Ovary (tissue), 9 donors: ENCODE results near the gene DDX59. TPM values are rescaled to one million over a fixed set of nuclear protein-coding genes. Genes with fewer than 3 reads are reported as not detected.

Experiments used
- DNase-seq, 5 donors: peaks; one replicate each; pipeline ENCODE4 v3.0.0-alpha.2; 2019 to 2020
- H3K27ac ChIP-seq, 2 donors: fragments of 200-600 bp; one replicate each; pipeline versions ENCODE4 v1.5.1 to v1.8.0; 2019 to 2022
- H3K27me3 ChIP-seq: fragments of 200-600 bp; one replicate; pipeline ENCODE4 v1.8.0; 2022
- H3K36me3 ChIP-seq: fragments of 200-600 bp; sonication (generic); one replicate; pipeline ENCODE4 v1.5.1; 2019
- H3K4me1 ChIP-seq: one replicate; pipeline ENCODE4 v1.8.1; 2013; ENCODE audit warnings: mild to moderate bottlenecking, moderate library complexity; ENCODE audit not compliant: insufficient read depth
- H3K4me3 ChIP-seq: fragments of 200-600 bp; sonication (generic); one replicate; pipeline ENCODE4 v1.5.1; 2017
- H3K9me3 ChIP-seq, 2 donors: fragments of 200-600 bp in 1 of 2; sonication (generic) in 1 of 2; one replicate each; pipeline versions ENCODE4 v1.5.1 to v1.8.1; 2013 to 2019; ENCODE audit warnings: mild to moderate bottlenecking in 1 of 2, moderate library complexity in 1 of 2
- CTCF ChIP-seq, 3 donors: fragments of 450-650 bp in 2 of 3; fragments of 200-600 bp in 1 of 3; IDR thresholded peaks; one replicate each; pipeline versions ENCODE4 v1.5.1 to v1.8.0; 2016 to 2022; ENCODE audit warnings: antibody characterized with exemption in 3 of 3, mild to moderate bottlenecking in 1 of 3
- EP300 ChIP-seq: sonication (generic); formaldehyde crosslinking; IDR thresholded peaks from one replicate; pipeline ENCODE4 v1.6.1; 2017; ENCODE audit warnings: antibody characterized with exemption
- POLR2A ChIP-seq: fragments of 450-650 bp; IDR thresholded peaks from one replicate; pipeline ENCODE4 v1.6.1; 2017; ENCODE audit warnings: antibody characterized with exemption, mild to moderate bottlenecking, moderate library complexity
- WGBS, 3 donors: extraction: QIAGEN DNeasy Blood & Tissue Kit in 1 of 3; methylation state at CpG; one replicate each; pipeline versions ENCODE4 v1.1.5 to v1.1.7; 2013 to 2017; 5-methylcytosine and 5-hydroxymethylcytosine counted together
- intact Hi-C, 4 donors: fragments of 100-400 bp; cut with DNase I; formaldehyde crosslinking; loops; one replicate each; pipeline versions ENCODE4 v1.11.0 to v1.15.1; 2022 to 2023
- polyA plus RNA-seq, 2 donors: library from polyadenylated mRNA; stranded (reverse); fragments of 200-250 nt in 1 of 2; fragments of 350-450 nt in 1 of 2; fragmentation: Illumina TruSeq in 1 of 2; extraction: RNeasy Lipid Tissue Mini Kit (QIAGEN cat#74804) in 1 of 2; gene quantifications; one replicate each; pipeline ENCODE4 v1.2.3, GENCODE V29; 2013 to 2014
- total RNA-seq, 7 donors: library from RNA; depleted of rRNA in 2 of 7; stranded (reverse); fragments of >200 nt in 2 of 7; fragmentation: NEBNext Ultra II Directional in 3 of 7; extraction: Animal tissue kit (Norgen Biotek cat#: 25700) in 3 of 7; gene quantifications; one replicate each; pipeline versions ENCODE4 v1.1.0 to v1.2.4, GENCODE V29; 2016 to 2023
- donor health status: DM: no; HTN: no; CAD: no; lungs with moderate emphysema.
- donor health status: DM: no; HTN: no; CAD: no.
- donor health status: Bipolar disorder and iron deficiency.
- donor health status: DM: yes; HTN: yes; CAD: no.
- donor health status: DM: no; HTN: no; CAD: no.
- donor health status: DM: yes; HTN: yes; CAD: no.

DDX59 gene
- total and polyA plus RNA-seq, 9 donors = 16.4 to 29.1 (median 19.5) TPM

GRCh38 chr1:200674838-200675587 is 5.3 kb upstream of the DDX59 start:
- H3K4me3 ChIP-seq = no peak overlapping the region
- WGBS, 3 donors = 92 to 93% (median 92%) methylated on average over 5 of the region's 5 CpGs
- no peak for DNase-seq
- intact Hi-C loops = loop anchor here in 1 of 4 donors (10.0 kb wide), 1 partner anchor 60 kb away; the partner anchor contains the start of gene CAMSAP2
- no peaks in the 10 kb centered on the region for H3K27me3 ChIP-seq
- H3K27ac ChIP-seq = no peak overlapping the region
- no peaks in the 10 kb centered on the region for H3K36me3 ChIP-seq
- no peaks in the 10 kb centered on the region for H3K9me3 ChIP-seq
- no peaks in the 10 kb centered on the region for H3K4me1 ChIP-seq
- TF ChIP-seq EP300 (no peak), POLR2A (no peak), CTCF (IDR thresholded peaks at IDR 0.05) (no peak)

DNA sequence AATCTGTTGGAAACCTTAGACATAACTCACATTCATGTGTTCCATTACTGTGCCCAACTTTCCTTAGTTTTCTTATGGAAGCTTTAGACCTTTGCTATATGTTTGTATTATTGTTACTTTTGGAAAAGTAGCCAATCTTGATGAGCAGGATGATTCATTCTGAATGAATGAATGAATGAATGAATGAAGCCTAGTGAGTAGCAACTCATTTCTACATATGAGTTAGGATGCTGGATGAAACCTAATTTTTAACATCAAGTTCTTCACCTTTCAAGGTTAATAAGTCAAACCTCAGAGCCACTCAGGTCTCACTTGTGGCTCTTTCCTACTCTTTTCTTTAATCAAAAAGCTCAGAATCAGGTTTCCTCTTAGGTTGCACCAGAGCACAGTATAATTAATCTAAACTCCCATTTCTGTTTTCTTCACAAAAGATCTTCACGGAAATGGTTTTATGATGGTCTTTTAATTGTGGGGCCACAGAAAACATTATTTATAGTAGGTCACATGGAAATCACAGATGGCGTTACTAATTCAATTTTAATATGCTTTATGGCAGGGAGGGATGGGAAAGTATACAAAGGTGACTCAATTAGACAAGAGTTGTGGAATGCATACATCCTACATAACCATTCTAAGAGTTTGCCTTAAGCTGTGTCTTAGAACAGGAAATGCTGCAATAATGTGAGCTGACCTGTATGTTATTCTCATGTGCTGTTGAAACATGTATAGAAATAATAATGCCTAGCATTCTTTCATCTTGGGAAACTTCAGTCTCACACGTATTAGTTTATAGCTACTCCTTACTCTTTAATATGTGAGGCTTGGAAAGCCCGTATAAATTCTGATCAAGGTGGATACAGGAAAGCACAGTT is 4.5 kb upstream of the DDX59 start:
- DNase-seq = no peak

DNA sequence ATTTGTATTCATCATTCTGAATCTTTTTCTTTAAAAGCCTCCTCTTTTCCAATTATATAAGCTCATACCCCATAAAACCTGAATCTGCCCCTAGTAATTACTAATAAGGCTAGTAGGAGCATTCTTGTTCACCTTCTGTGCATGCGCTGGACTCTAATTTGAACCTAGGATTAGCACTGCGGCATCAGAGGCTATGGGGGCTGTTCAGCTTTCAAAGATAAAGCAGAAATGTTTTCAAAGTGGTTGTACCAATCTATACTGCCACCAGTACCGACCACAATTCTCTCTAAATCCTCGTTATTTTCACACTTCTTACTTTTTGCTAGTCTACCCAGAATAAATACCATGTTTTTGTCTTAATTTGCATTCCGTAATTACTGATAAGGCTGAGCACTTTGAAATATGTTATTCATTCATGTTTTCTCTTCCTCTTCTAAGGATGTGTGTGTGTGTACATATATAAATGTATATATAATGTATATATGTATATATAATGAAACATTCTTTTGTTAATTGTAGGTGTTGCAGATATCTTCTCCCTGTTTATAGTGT is 1.6 kb upstream of the DDX59 start:
- Histone ChIP-seq H3K9me3 (no peaks in the 10 kb centered on the region), H3K4me3 (no peak overlapping the region), H3K36me3 (no peaks in the 10 kb centered on the region), H3K27me3 (no peaks in the 10 kb centered on the region), H3K27ac (no peak overlapping the region), H3K4me1 (peaks cover 1% of the 10 kb centered on the region)
- intact Hi-C loops = loop anchor here in 1 of 4 donors (10.0 kb wide), 1 partner anchor 63 kb away; the partner anchor contains the start of gene CAMSAP2
- 89 to 94% (median 92%) methylated on average over 5 of the region's 5 CpGs for WGBS, 3 donors
- DNase-seq = no peak
- TF ChIP-seq POLR2A (no peak), EP300 (no peak), CTCF (IDR thresholded peaks at IDR 0.05) (no peak)

More for the DNA sequence above, 4.5 kb upstream of the DDX59 start:
- no peaks in the 10 kb centered on the region for H3K4me1 ChIP-seq
- no peaks in the 10 kb centered on the region for H3K27me3 ChIP-seq
- H3K9me3 ChIP-seq = no peaks in the 10 kb centered on the region
- 68 to 71% (median 69%) methylated on average over 4 of the region's 4 CpGs for WGBS, 3 donors
- TF ChIP-seq EP300 = no peak
- no peak for TF ChIP-seq POLR2A
- no peak for TF ChIP-seq CTCF (IDR thresholded peaks at IDR 0.05)
- intact Hi-C loops = loop anchor here in 1 of 4 donors (10.0 kb wide), 1 partner anchor 61 kb away; the partner anchor contains the start of gene CAMSAP2
- H3K27ac ChIP-seq = no peak overlapping the region
- no peak overlapping the region for H3K4me3 ChIP-seq
- H3K36me3 ChIP-seq = no peaks in the 10 kb centered on the region
